Activated CD8-positive, alpha-beta T cell treated with anti-CD3 and anti-CD28 coated beads for 36 hours (primary cell): ENCODE results near the gene IZUMO4. TPM values are rescaled to one million over a fixed set of nuclear protein-coding genes. Genes with fewer than 3 reads are reported as not detected.
A peak's percentile ranks its signal among the peaks of the same experiment; 100 is the strongest.

Source experiments
- ATAC-seq: fragments of 200-7000 bp; cut with Tn5 transposase; one replicate; pipeline ENCODE4 v1.10.0; 2021; ENCODE audit warnings: mild to moderate bottlenecking, moderate library complexity
- CTCF ChIA-PET: fragments of 350-600 bp; sonication (Branson Sonifier 250); formaldehyde crosslinking; loops from one replicate; lab custom pipeline; 2021; ENCODE audit warnings: antibody characterized with exemption; lab: Charles Lee
- POLR2A ChIA-PET: fragments of 350-600 bp; sonication (Branson Sonifier 250); formaldehyde crosslinking; loops from one replicate; lab custom pipeline; 2021; ENCODE audit warnings: antibody characterized with exemption; lab: Charles Lee
- DNase-seq: peaks from one replicate; pipeline ENCODE4 v3.0.0-alpha.2; 2020
- H3K27ac Mint-ChIP-seq: one replicate; pipeline ENCODE4 v1.8.0; 2021; ENCODE audit warnings: mild to moderate bottlenecking, mixed read lengths
- H3K27me3 Mint-ChIP-seq: one replicate; pipeline ENCODE4 v1.8.0; 2021; ENCODE audit warnings: mixed read lengths
- H3K36me3 Mint-ChIP-seq: one replicate; pipeline ENCODE4 v1.8.0; 2021; ENCODE audit warnings: low read depth, mixed read lengths
- H3K4me1 Mint-ChIP-seq: one replicate; pipeline ENCODE4 v1.8.0; 2021; ENCODE audit warnings: low read depth, mixed read lengths
- H3K4me3 Mint-ChIP-seq: one replicate; pipeline ENCODE4 v1.8.0; 2021; ENCODE audit warnings: mild to moderate bottlenecking, moderate library complexity, mixed read lengths
- H3K9me3 Mint-ChIP-seq: one replicate; pipeline ENCODE4 v1.8.0; 2021; ENCODE audit warnings: mixed read lengths
- CTCF ChIP-seq: fragments of 200-600 bp; IDR thresholded peaks from one replicate; pipeline ENCODE4 v1.8.0; 2022; ENCODE audit warnings: antibody characterized with exemption, mild to moderate bottlenecking
- intact Hi-C: fragments of 100-400 bp; cut with micrococcal nuclease; formaldehyde crosslinking; loops from one replicate; pipeline ENCODE4 v1.10.0; 2022
- total RNA-seq, 2 experiments: library from RNA; stranded (reverse); gene quantifications; one replicate each; pipeline ENCODE4 v1.2.3, GENCODE V29; 2021

IZUMO4 gene
- total RNA-seq, 2 experiments from 2014 or later = 22.6 to 23.0 TPM

- H3K27me3 Mint-ChIP-seq = no peaks in the 10 kb centered on the region
- peak overlapping the region; percentile 76 for H3K27ac Mint-ChIP-seq
- no peaks in the 10 kb centered on the region for H3K9me3 Mint-ChIP-seq
- ATAC-seq (no peak), DNase-seq (no peak)
- intact Hi-C loops = no loop called here
- no peak for TF ChIP-seq CTCF
- ChIA-PET CTCF (no interaction called here), POLR2A (interaction anchor here (0.6 to 4.2 kb wide), 10 partner anchors 10 to 173 kb away, joined by 3 to 27 read pairs (median 4); no protein-coding TSS in a partner anchor)
- H3K36me3 Mint-ChIP-seq = peaks cover 18% of the 10 kb centered on the region
- peaks cover 46% of the 10 kb centered on the region for H3K4me1 Mint-ChIP-seq
- H3K4me3 Mint-ChIP-seq = peak overlapping the region; percentile 83
Measured at GRCh38 chr19:2048959-2049740, 47.6 kb upstream of the IZUMO4 start.

- intact Hi-C loops = loop anchor here (5.0 kb wide), 1 partner anchor 37 kb away; no protein-coding TSS in a partner anchor
- Mint-ChIP-seq H3K27me3 (no peaks in the 10 kb centered on the region), H3K36me3 (peaks cover 16% of the 10 kb centered on the region), H3K4me3 (peak overlapping the region; percentile 83), H3K27ac (peak overlapping the region; percentile 76), H3K4me1 (peaks cover 47% of the 10 kb centered on the region), H3K9me3 (no peaks in the 10 kb centered on the region)
- DNase-seq = peak; percentile 78
- TF ChIP-seq CTCF = no peak
- ChIA-PET POLR2A (interaction anchor here (0.8 to 4.2 kb wide), 6 partner anchors 9 to 45 kb away, joined by 3 to 27 read pairs (median 6); no protein-coding TSS in a partner anchor), CTCF (interaction anchor here (1.0 kb wide), 1 partner anchor 30 kb away, joined by 4 read pairs; no protein-coding TSS in a partner anchor)
- ATAC-seq = peak; percentile 10
Measured at GRCh38 chr19:2049741-2050348, 46.9 kb upstream of the IZUMO4 start.

- ChIA-PET CTCF (interaction anchor here (1.0 kb wide), 1 partner anchor 31 kb away, joined by 4 read pairs; no protein-coding TSS in a partner anchor), POLR2A (interaction anchor here (1.0 to 4.2 kb wide), 5 partner anchors 9 to 44 kb away, joined by 3 to 27 read pairs (median 8); no protein-coding TSS in a partner anchor)
- Mint-ChIP-seq H3K27me3 (no peaks in the 10 kb centered on the region), H3K9me3 (no peaks in the 10 kb centered on the region), H3K27ac (peak overlapping the region; percentile 76), H3K4me1 (peaks cover 48% of the 10 kb centered on the region), H3K36me3 (peaks cover 14% of the 10 kb centered on the region), H3K4me3 (peak overlapping the region; percentile 83)
- no peak for TF ChIP-seq CTCF
- intact Hi-C loops = loop anchor here (5.0 kb wide), 1 partner anchor 37 kb away; no protein-coding TSS in a partner anchor
- ATAC-seq (no peak), DNase-seq (no peak)
Measured at GRCh38 chr19:2050349-2050990, 46.2 kb upstream of the IZUMO4 start.

- intact Hi-C loops = loop anchor here (5.0 kb wide), 1 partner anchor 36 kb away; no protein-coding TSS in a partner anchor
- Mint-ChIP-seq H3K27ac (peak within 1 kb of the TSS; percentile 96), H3K4me3 (peak within 1 kb of the TSS; percentile 83), H3K4me1 (peaks cover 52% of the 10 kb centered on the region), H3K27me3 (no peaks in the 10 kb centered on the region), H3K36me3 (peaks cover 14% of the 10 kb centered on the region), H3K9me3 (no peaks in the 10 kb centered on the region)
- ATAC-seq (peak; percentile 75), DNase-seq (peak; percentile 95)
- peak; percentile 49 for TF ChIP-seq CTCF
- CTCF ChIA-PET = interaction anchor here (0.9 to 3.1 kb wide), 10 partner anchors 9 to 176 kb away, joined by 3 to 18 read pairs (median 4); no protein-coding TSS in a partner anchor
- POLR2A ChIA-PET = interaction anchor here (0.6 to 3.3 kb wide), 16 partner anchors 10 to 145 kb away, joined by 3 to 58 read pairs (median 6); partner anchors contain the start of genes ADAT3, IZUMO4, MOB3A and SCAMP4
Measured at GRCh38 chr19:2050991-2051772, 45.5 kb upstream of the IZUMO4 start, which contains the start of gene MKNK2. TSS of gene MKNK2 (minus strand) at chr19:2051244. CDS start at chr19:2050851, 393 bp downstream.
